ENCODE results near the gene CUL4B. TPM values are rescaled to one million over a fixed set of nuclear protein-coding genes. Genes with fewer than 3 reads are reported as not detected.
A peak's percentile ranks its signal among the peaks of the same experiment; 100 is the strongest.

The CUL4B gene
- total and polyA plus RNA-seq, 2 experiments from 2014 or later, result 22.9 to 32.2 TPM

- no peak for TF ChIP-seq CTCF (IDR thresholded peaks at IDR 0.05; ENCODE audit: low read depth, low read length)
- H3K9me3 ChIP-seq (ENCODE audit: low read depth), result no peaks in the 10 kb centered on the region
- DNase-seq (ENCODE audit: low read depth in 1 of 2, low spot score in 1 of 2), result no peak
- no peaks in the 10 kb centered on the region for H3K27me3 ChIP-seq
- peak overlapping the region; percentile 91 for H3K27ac ChIP-seq
- H3K4me1 ChIP-seq (ENCODE audit: low read depth), result no peaks in the 10 kb centered on the region
- no peaks in the 10 kb centered on the region for H3K36me3 ChIP-seq
- H3K4me3 ChIP-seq, result no peak overlapping the region
Measured at GRCh38 chrX:120486786-120487185, 74.0 kb downstream of the CUL4B start.

- TF ChIP-seq CTCF (IDR thresholded peaks at IDR 0.05; ENCODE audit: low read depth, low read length), result peak; percentile 61
- no peaks in the 10 kb centered on the region for H3K27me3 ChIP-seq
- H3K27ac ChIP-seq, result peak overlapping the region; percentile 91
- no peaks in the 10 kb centered on the region for H3K4me1 ChIP-seq (ENCODE audit: low read depth)
- no peaks in the 10 kb centered on the region for H3K36me3 ChIP-seq
- H3K4me3 ChIP-seq, result peak overlapping the region; percentile 24
- DNase-seq (ENCODE audit: low read depth in 1 of 2, low spot score in 1 of 2), result peak; percentile 82 to 89
- H3K9me3 ChIP-seq (ENCODE audit: low read depth), result no peaks in the 10 kb centered on the region
Measured at GRCh38 chrX:120485638-120486520, 74.9 kb downstream of the CUL4B start.

- Histone ChIP-seq H3K27ac (peak overlapping the region; percentile 91), H3K9me3 (ENCODE audit: low read depth) (no peaks in the 10 kb centered on the region), H3K4me1 (ENCODE audit: low read depth) (no peaks in the 10 kb centered on the region), H3K36me3 (no peaks in the 10 kb centered on the region), H3K27me3 (no peaks in the 10 kb centered on the region), H3K4me3 (peak overlapping the region; percentile 24)
- DNase-seq (ENCODE audit: low read depth in 1 of 2, low spot score in 1 of 2), result no peak
- TF ChIP-seq CTCF (IDR thresholded peaks at IDR 0.05; ENCODE audit: low read depth, low read length), result no peak
Measured at GRCh38 chrX:120485315-120485637, 75.5 kb downstream of the CUL4B start.

GRCh38 chrX:120477453-120477852, 83.3 kb downstream of the CUL4B start:
- H3K27ac ChIP-seq, result no peak overlapping the region
- H3K4me3 ChIP-seq, result no peak overlapping the region
- TF ChIP-seq CTCF (IDR thresholded peaks at IDR 0.05; ENCODE audit: low read depth, low read length), result no peak
- H3K4me1 ChIP-seq (ENCODE audit: low read depth), result no peaks in the 10 kb centered on the region
- H3K9me3 ChIP-seq (ENCODE audit: low read depth), result no peaks in the 10 kb centered on the region
- no peaks in the 10 kb centered on the region for H3K27me3 ChIP-seq
- H3K36me3 ChIP-seq, result no peaks in the 10 kb centered on the region
- no peak for DNase-seq (ENCODE audit: low read depth in 1 of 2, low spot score in 1 of 2)

GRCh38 chrX:120476714-120477113, 84.0 kb downstream of the CUL4B start:
- H3K36me3 ChIP-seq, result no peaks in the 10 kb centered on the region
- no peak overlapping the region for H3K4me3 ChIP-seq
- no peaks in the 10 kb centered on the region for H3K9me3 ChIP-seq (ENCODE audit: low read depth)
- no peak for TF ChIP-seq CTCF (IDR thresholded peaks at IDR 0.05; ENCODE audit: low read depth, low read length)
- no peak for DNase-seq (ENCODE audit: low read depth in 1 of 2, low spot score in 1 of 2)
- H3K4me1 ChIP-seq (ENCODE audit: low read depth), result no peaks in the 10 kb centered on the region
- no peak overlapping the region for H3K27ac ChIP-seq
- no peaks in the 10 kb centered on the region for H3K27me3 ChIP-seq

Measured in cardiac muscle cell (in vitro differentiated cells and primary cell).